ENCODE data around the gene ITM2B. TPM values are rescaled to one million over a fixed set of nuclear protein-coding genes. Genes with fewer than 3 reads are reported as not detected.

Gene ITM2B
- total and polyA plus RNA-seq, 10 of the 15 experiments (the other 5 are each of a cell fraction or from before 2014, with no cell fraction given): 2.5 to 18.1 (median 4.9) TPM

DNA sequence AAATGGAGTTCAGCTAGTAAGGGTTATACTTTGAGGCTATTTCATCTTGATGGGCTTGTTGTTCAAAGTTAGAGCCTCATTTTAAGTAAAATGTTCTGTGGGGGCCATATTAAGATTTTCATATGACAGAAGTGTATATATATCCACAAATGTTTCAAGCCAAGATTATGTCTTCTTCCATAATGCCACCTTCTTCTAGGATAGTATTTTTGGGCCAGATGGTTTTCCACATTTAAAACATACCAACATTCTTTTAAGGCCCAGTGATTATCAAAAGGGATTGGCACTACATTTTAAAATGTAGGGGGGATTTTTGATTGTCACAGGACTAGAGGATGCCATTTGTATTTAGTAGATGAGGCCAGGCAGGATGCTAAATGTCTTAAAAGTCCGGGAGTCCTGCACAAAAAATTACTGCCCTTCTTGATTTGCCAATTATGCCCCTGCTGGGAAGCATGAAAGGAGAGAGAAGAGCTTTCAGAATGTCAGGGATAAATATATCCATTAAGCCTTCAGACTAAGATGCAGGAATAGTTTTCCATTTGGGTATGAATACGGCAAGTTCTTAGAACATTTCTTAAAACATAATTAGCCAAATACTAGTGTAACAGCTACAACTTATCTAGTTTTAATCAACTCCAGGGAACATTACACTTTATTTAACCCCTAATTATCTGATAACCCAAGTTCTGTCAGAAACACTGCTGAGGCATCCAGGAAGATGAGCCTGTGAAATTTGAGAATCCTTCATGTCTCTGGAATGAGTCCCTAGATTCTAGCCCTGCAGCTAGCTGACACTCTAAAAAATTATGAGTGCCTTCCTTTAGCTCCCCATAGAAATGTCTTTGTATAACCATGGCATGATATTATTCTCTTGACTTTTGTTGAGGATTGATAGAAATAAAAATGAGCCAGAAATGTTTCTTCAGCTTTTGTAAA lies 34.0 kb downstream of the ITM2B start:
- ChIA-PET CTCF (interaction anchor here (1.3 to 2.0 kb wide), 2 partner anchors 31 to 140 kb away, joined by 3 to 8 read pairs; no protein-coding TSS in a partner anchor), SMC1A (ENCODE audit: uncharacterized antibody, unreplicated experiment) (interaction anchor here (1.3 to 2.2 kb wide), 3 partner anchors 16 to 18 kb away, joined by 4 to 6 read pairs (median 5); no protein-coding TSS in a partner anchor), POLR2A (no interaction called here), RAD21 (ENCODE audit: unreplicated experiment) (interaction anchor here (1.3 kb wide), 1 partner anchor 313 kb away, joined by 3 read pairs; no protein-coding TSS in a partner anchor)
- H2AFZ ChIP-seq (ENCODE audit: control insufficient read depth, low read depth, low read length): no peak overlapping the region
- intact Hi-C loops (cut with micrococcal nuclease; ENCODE audit: unreplicated experiment) (no loop called here), in situ Hi-C loops (cut with MboI) (no loop called here)
- WGBS (ENCODE audit: insufficient coverage, insufficient replicate concordance, low lambda C conversion rate, missing lambda C conversion rate): 73% methylated on average over 2 of the region's 2 CpGs
- H3K27me3 ChIP-seq (replicated peaks in 1 of 2; ENCODE audit: control insufficient read depth in 2 of 2, insufficient read depth in 2 of 2, low read length in 1 of 2): peaks cover 3 to 4% of the 10 kb centered on the region in 2 experiments; a peak in 2 of 4 replicates
- H3K79me2 ChIP-seq (ENCODE audit: control insufficient read depth, insufficient read depth, low read length): no peaks in the 10 kb centered on the region
- H4K20me1 ChIP-seq (ENCODE audit: control insufficient read depth, insufficient read depth): no peaks in the 10 kb centered on the region
- no peak for ATAC-seq
- DNase-seq (ENCODE audit: low read depth, low spot score): no peak
- no peak overlapping the region for H3K4me2 ChIP-seq (ENCODE audit: control insufficient read depth, insufficient read depth)
- H3K27ac ChIP-seq (ENCODE audit: control insufficient read depth, insufficient read depth): no peak overlapping the region
- FAIRE-seq: no peak
- no peaks in the 10 kb centered on the region for H3K36me3 ChIP-seq (ENCODE audit: control insufficient read depth in 2 of 2, insufficient read depth in 2 of 2, low read length in 1 of 2)
- no peak overlapping the region for H3K4me3 ChIP-seq
- peaks cover 7% of the 10 kb centered on the region for H3K4me1 ChIP-seq (ENCODE audit: control insufficient read depth, insufficient read depth, low read length)
- no peaks in the 10 kb centered on the region for H3K9me3 ChIP-seq (replicated peaks; ENCODE audit: control insufficient read depth, insufficient read depth, low read length)
- no peak overlapping the region for H3K9ac ChIP-seq (ENCODE audit: control insufficient read depth, insufficient read depth, low read length)
- BruUV-seq (replicated peaks): no TSS peak
- TF ChIP-seq CBFB (IDR thresholded peaks at IDR 0.05; ENCODE audit: low read depth): no peak
- TF ChIP-seq, protein P1, sequence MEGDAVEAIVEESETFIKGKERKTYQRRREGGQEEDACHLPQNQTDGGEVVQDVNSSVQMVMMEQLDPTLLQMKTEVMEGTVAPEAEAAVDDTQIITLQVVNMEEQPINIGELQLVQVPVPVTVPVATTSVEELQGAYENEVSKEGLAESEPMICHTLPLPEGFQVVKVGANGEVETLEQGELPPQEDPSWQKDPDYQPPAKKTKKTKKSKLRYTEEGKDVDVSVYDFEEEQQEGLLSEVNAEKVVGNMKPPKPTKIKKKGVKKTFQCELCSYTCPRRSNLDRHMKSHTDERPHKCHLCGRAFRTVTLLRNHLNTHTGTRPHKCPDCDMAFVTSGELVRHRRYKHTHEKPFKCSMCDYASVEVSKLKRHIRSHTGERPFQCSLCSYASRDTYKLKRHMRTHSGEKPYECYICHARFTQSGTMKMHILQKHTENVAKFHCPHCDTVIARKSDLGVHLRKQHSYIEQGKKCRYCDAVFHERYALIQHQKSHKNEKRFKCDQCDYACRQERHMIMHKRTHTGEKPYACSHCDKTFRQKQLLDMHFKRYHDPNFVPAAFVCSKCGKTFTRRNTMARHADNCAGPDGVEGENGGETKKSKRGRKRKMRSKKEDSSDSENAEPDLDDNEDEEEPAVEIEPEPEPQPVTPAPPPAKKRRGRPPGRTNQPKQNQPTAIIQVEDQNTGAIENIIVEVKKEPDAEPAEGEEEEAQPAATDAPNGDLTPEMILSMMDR (IDR thresholded peaks at IDR 0.05 in 2 of 3, conservative IDR thresholded peaks at IDR 0.05 in 1 of 3; ENCODE audit: control insufficient read depth in 2 of 3, extremely low read depth in 1 of 3, insufficient read depth in 1 of 3, low read depth in 3 of 3, low read length in 3 of 3): no peak
- TF ChIP-seq, protein P2, sequence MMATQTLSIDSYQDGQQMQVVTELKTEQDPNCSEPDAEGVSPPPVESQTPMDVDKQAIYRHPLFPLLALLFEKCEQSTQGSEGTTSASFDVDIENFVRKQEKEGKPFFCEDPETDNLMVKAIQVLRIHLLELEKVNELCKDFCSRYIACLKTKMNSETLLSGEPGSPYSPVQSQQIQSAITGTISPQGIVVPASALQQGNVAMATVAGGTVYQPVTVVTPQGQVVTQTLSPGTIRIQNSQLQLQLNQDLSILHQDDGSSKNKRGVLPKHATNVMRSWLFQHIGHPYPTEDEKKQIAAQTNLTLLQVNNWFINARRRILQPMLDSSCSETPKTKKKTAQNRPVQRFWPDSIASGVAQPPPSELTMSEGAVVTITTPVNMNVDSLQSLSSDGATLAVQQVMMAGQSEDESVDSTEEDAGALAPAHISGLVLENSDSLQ (IDR thresholded peaks at IDR 0.05): no peak
- no peak for TF ChIP-seq SMAD1 (IDR thresholded peaks at IDR 0.05; ENCODE audit: low read depth, partially characterized antibody)
- TF ChIP-seq SMAD5 (IDR thresholded peaks at IDR 0.05; ENCODE audit: low read depth): no peak
- TF ChIP-seq EED (IDR thresholded peaks at IDR 0.05; ENCODE audit: low read depth): no peak
- TF ChIP-seq, protein P3, sequence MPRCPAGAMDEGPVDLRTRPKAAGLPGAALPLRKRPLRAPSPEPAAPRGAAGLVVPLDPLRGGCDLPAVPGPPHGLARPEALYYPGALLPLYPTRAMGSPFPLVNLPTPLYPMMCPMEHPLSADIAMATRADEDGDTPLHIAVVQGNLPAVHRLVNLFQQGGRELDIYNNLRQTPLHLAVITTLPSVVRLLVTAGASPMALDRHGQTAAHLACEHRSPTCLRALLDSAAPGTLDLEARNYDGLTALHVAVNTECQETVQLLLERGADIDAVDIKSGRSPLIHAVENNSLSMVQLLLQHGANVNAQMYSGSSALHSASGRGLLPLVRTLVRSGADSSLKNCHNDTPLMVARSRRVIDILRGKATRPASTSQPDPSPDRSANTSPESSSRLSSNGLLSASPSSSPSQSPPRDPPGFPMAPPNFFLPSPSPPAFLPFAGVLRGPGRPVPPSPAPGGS (IDR thresholded peaks at IDR 0.05; ENCODE audit: borderline replicate concordance, insufficient read depth, low read depth, low read length, poor library complexity, severe bottlenecking): no peak
- TF ChIP-seq SUZ12 (IDR thresholded peaks at IDR 0.05; ENCODE audit: unreplicated experiment): no peak
- TF ChIP-seq, protein P4, sequence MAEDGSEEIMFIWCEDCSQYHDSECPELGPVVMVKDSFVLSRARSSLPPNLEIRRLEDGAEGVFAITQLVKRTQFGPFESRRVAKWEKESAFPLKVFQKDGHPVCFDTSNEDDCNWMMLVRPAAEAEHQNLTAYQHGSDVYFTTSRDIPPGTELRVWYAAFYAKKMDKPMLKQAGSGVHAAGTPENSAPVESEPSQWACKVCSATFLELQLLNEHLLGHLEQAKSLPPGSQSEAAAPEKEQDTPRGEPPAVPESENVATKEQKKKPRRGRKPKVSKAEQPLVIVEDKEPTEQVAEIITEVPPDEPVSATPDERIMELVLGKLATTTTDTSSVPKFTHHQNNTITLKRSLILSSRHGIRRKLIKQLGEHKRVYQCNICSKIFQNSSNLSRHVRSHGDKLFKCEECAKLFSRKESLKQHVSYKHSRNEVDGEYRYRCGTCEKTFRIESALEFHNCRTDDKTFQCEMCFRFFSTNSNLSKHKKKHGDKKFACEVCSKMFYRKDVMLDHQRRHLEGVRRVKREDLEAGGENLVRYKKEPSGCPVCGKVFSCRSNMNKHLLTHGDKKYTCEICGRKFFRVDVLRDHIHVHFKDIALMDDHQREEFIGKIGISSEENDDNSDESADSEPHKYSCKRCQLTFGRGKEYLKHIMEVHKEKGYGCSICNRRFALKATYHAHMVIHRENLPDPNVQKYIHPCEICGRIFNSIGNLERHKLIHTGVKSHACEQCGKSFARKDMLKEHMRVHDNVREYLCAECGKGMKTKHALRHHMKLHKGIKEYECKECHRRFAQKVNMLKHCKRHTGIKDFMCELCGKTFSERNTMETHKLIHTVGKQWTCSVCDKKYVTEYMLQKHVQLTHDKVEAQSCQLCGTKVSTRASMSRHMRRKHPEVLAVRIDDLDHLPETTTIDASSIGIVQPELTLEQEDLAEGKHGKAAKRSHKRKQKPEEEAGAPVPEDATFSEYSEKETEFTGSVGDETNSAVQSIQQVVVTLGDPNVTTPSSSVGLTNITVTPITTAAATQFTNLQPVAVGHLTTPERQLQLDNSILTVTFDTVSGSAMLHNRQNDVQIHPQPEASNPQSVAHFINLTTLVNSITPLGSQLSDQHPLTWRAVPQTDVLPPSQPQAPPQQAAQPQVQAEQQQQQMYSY (CRISPR knock-in tag; IDR thresholded peaks at IDR 0.05): no peak
- TF ChIP-seq, protein P5, sequence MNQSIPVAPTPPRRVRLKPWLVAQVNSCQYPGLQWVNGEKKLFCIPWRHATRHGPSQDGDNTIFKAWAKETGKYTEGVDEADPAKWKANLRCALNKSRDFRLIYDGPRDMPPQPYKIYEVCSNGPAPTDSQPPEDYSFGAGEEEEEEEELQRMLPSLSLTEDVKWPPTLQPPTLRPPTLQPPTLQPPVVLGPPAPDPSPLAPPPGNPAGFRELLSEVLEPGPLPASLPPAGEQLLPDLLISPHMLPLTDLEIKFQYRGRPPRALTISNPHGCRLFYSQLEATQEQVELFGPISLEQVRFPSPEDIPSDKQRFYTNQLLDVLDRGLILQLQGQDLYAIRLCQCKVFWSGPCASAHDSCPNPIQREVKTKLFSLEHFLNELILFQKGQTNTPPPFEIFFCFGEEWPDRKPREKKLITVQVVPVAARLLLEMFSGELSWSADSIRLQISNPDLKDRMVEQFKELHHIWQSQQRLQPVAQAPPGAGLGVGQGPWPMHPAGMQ (IDR thresholded peaks at IDR 0.05; ENCODE audit: borderline replicate concordance): no peak
- no peak for TF ChIP-seq TCF3 (IDR thresholded peaks at IDR 0.05; ENCODE audit: borderline replicate concordance, insufficient read depth, low read depth, low read length)

Data from GM12878 (cell line).